ENCODE measurements around the gene TMEM203. TPM values are rescaled to one million over a fixed set of nuclear protein-coding genes. Genes with fewer than 3 reads are reported as not detected.
A peak's percentile ranks its signal among the peaks of the same experiment; 100 is the strongest.

TMEM203 gene
- total RNA-seq, 2 experiments from 2014 or later, result 34.6 to 36.6 TPM

- no peak for ATAC-seq
- ChIA-PET POLR2A (no interaction called here), CTCF (no interaction called here)
- Mint-ChIP-seq H3K36me3 (ENCODE audit: low read depth) (peaks cover 18% of the 10 kb centered on the region), H3K4me3 (no peak overlapping the region), H3K27me3 (ENCODE audit: low read depth) (no peaks in the 10 kb centered on the region), H3K27ac (no peak overlapping the region), H3K4me1 (ENCODE audit: low read depth) (peaks cover 6% of the 10 kb centered on the region), H3K9me3 (ENCODE audit: insufficient read depth) (no peaks in the 10 kb centered on the region)
- no peak for DNase-seq
Observed at GRCh38 chr9:137212520-137212919, 7.1 kb upstream of the TMEM203 start.

GRCh38 chr9:137211532-137211931 is 6.1 kb upstream of the TMEM203 start:
- CTCF ChIA-PET, result no interaction called here
- DNase-seq (no peak), ATAC-seq (no peak)
- Mint-ChIP-seq H3K9me3 (ENCODE audit: insufficient read depth) (no peaks in the 10 kb centered on the region), H3K4me3 (no peak overlapping the region), H3K4me1 (ENCODE audit: low read depth) (peaks cover 16% of the 10 kb centered on the region), H3K27ac (no peak overlapping the region), H3K27me3 (ENCODE audit: low read depth) (no peaks in the 10 kb centered on the region), H3K36me3 (ENCODE audit: low read depth) (peaks cover 27% of the 10 kb centered on the region)
- POLR2A ChIA-PET, result no interaction called here

GRCh38 chr9:137206602-137207001 is 1.2 kb upstream of the TMEM203 start:
- Mint-ChIP-seq H3K9me3 (ENCODE audit: insufficient read depth) (no peaks in the 10 kb centered on the region), H3K27me3 (ENCODE audit: low read depth) (no peaks in the 10 kb centered on the region), H3K4me3 (peak overlapping the region; percentile 94), H3K27ac (peak overlapping the region; percentile 97), H3K4me1 (ENCODE audit: low read depth) (peaks cover 44% of the 10 kb centered on the region), H3K36me3 (ENCODE audit: low read depth) (peaks cover 37% of the 10 kb centered on the region)
- CTCF ChIA-PET, result interaction anchor here (1.4 to 1.6 kb wide), 2 partner anchors 30 to 171 kb away, joined by 3 to 5 read pairs; no protein-coding TSS in a partner anchor
- POLR2A ChIA-PET, result interaction anchor here (0.8 to 2.6 kb wide), 4 partner anchors 16 to 76 kb away, joined by 3 to 12 read pairs (median 6); partner anchors contain the start of gene RNF208
- DNase-seq, result no peak
- ATAC-seq, result no peak

DNA sequence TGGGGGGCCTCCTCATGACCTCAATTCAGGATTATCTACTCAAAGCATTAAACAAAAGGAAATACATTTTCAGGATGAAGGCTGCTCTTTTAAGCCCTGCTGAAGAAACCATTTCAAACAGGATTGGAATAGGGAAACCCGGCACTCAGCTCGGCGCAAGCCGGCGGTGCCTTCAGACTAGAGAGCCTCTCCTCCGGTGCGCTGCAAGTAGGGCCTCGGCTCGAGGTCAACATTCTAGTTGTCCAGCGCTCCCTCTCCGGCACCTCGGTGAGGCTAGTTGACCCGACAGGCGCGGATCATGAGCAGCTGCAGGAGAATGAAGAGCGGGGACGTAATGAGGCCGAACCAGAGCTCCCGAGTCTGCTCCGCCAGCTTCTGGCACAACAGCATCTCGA is 720 bp downstream of the TMEM203 start:
- H3K27me3 Mint-ChIP-seq (ENCODE audit: low read depth), result no peaks in the 10 kb centered on the region
- H3K36me3 Mint-ChIP-seq (ENCODE audit: low read depth), result peaks cover 31% of the 10 kb centered on the region
- ChIA-PET CTCF (interaction anchor here (0.9 to 1.8 kb wide), 7 partner anchors 16 to 302 kb away, joined by 3 to 7 read pairs (median 3); partner anchors contain the start of gene SSNA1), POLR2A (interaction anchor here (0.6 to 2.6 kb wide), 9 partner anchors 9 to 109 kb away, joined by 3 to 12 read pairs (median 4); partner anchors contain the start of genes RNF208 and SSNA1)
- H3K27ac Mint-ChIP-seq, result peak overlapping the region; percentile 97
- peaks cover 51% of the 10 kb centered on the region for H3K4me1 Mint-ChIP-seq (ENCODE audit: low read depth)
- no peak for ATAC-seq
- no peaks in the 10 kb centered on the region for H3K9me3 Mint-ChIP-seq (ENCODE audit: insufficient read depth)
- peak overlapping the region; percentile 94 for H3K4me3 Mint-ChIP-seq
- no peak for DNase-seq

DNA sequence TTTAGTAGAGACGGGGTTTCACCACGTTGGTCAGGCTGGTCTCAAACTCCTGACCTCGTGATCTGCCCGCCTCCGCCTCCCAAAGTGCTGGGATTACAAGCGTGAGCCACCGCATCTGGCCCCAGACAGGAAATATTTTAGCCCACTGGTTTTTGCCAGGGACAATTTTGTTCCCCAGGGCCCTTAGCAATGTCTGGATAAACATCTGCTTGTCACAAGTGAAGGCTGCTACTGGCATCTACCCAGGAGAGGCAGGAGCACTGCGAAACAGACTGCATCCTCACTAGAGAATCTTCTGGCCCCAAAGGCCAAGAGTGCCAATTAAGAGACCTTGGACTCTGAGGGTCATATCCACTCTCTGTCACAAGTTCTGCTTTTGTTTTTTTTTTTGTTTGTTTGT is 2.5 kb downstream of the TMEM203 start:
- POLR2A ChIA-PET, result interaction anchor here (1.0 kb wide), 1 partner anchor 14 kb away, joined by 3 read pairs; the partner anchor contains the start of genes ANAPC2 and SSNA1
- H3K4me1 Mint-ChIP-seq (ENCODE audit: low read depth), result peaks cover 57% of the 10 kb centered on the region
- H3K36me3 Mint-ChIP-seq (ENCODE audit: low read depth), result peaks cover 20% of the 10 kb centered on the region

GRCh38 chr9:137201205-137201868 is 4.1 kb downstream of the TMEM203 start:
- ATAC-seq (no peak), DNase-seq (no peak)
- H3K4me3 Mint-ChIP-seq, result peak overlapping the region; percentile 86
- ChIA-PET POLR2A (interaction anchor here (0.6 to 1.9 kb wide), 9 partner anchors 13 to 394 kb away, joined by 3 to 20 read pairs (median 4); partner anchors contain the start of genes ANAPC2, NELFB, SSNA1 and TUBB4B), CTCF (interaction anchor here (0.6 to 1.9 kb wide), 8 partner anchors 9 to 133 kb away, joined by 3 to 13 read pairs (median 4); partner anchors contain the start of genes ANAPC2 and SSNA1)
- H3K4me1 Mint-ChIP-seq (ENCODE audit: low read depth), result peaks cover 43% of the 10 kb centered on the region
- H3K27me3 Mint-ChIP-seq (ENCODE audit: low read depth), result no peaks in the 10 kb centered on the region
- H3K27ac Mint-ChIP-seq, result peak overlapping the region; percentile 86
- peaks cover 8% of the 10 kb centered on the region for H3K36me3 Mint-ChIP-seq (ENCODE audit: low read depth)
- H3K9me3 Mint-ChIP-seq (ENCODE audit: insufficient read depth), result no peaks in the 10 kb centered on the region

More for the DNA sequence above, 2.5 kb downstream of the TMEM203 start:
- ATAC-seq (no peak), DNase-seq (no peak)
- no peak overlapping the region for H3K4me3 Mint-ChIP-seq
- CTCF ChIA-PET, result interaction anchor here (0.9 to 1.1 kb wide), 2 partner anchors 24 to 34 kb away, joined by 3 read pairs; partner anchors contain the start of gene RNF224
- H3K27ac Mint-ChIP-seq, result no peak overlapping the region
- no peaks in the 10 kb centered on the region for H3K9me3 Mint-ChIP-seq (ENCODE audit: insufficient read depth)
- H3K27me3 Mint-ChIP-seq (ENCODE audit: low read depth), result no peaks in the 10 kb centered on the region

GRCh38 chr9:137200311-137201204 is 4.9 kb downstream of the TMEM203 start, which contains the start of gene TPRN:
Gene TPRN, minus strand, starts transcription at chr9:137200741. Its CDS starts 30 bp downstream, at chr9:137200711.
- H3K4me3 Mint-ChIP-seq, result peak within 1 kb of the TSS; percentile 86
- peak; percentile 97 for ATAC-seq
- H3K27me3 Mint-ChIP-seq (ENCODE audit: low read depth), result no peaks in the 10 kb centered on the region
- peaks cover 6% of the 10 kb centered on the region for H3K36me3 Mint-ChIP-seq (ENCODE audit: low read depth)
- ChIA-PET POLR2A (interaction anchor here (0.7 to 1.9 kb wide), 9 partner anchors 13 to 393 kb away, joined by 3 to 20 read pairs (median 4); partner anchors contain the start of genes ANAPC2, NELFB, SSNA1 and TUBB4B), CTCF (interaction anchor here (0.6 to 1.9 kb wide), 8 partner anchors 8 to 133 kb away, joined by 3 to 13 read pairs (median 4); partner anchors contain the start of genes ANAPC2 and SSNA1)
- peak; percentile 99 for DNase-seq
- H3K27ac Mint-ChIP-seq, result peak within 1 kb of the TSS; percentile 86
- no peaks in the 10 kb centered on the region for H3K9me3 Mint-ChIP-seq (ENCODE audit: insufficient read depth)
- H3K4me1 Mint-ChIP-seq (ENCODE audit: low read depth), result peaks cover 39% of the 10 kb centered on the region

GRCh38 chr9:137199411-137200121 is 5.9 kb downstream of the TMEM203 start:
- no peaks in the 10 kb centered on the region for H3K27me3 Mint-ChIP-seq (ENCODE audit: low read depth)
- no peaks in the 10 kb centered on the region for H3K9me3 Mint-ChIP-seq (ENCODE audit: insufficient read depth)
- CTCF ChIA-PET, result interaction anchor here (1.2 to 2.1 kb wide), 2 partner anchors 10 to 37 kb away, joined by 4 to 12 read pairs; partner anchors contain the start of genes ANAPC2 and SSNA1
- no peak for ATAC-seq
- DNase-seq, result no peak
- H3K4me1 Mint-ChIP-seq (ENCODE audit: low read depth), result peaks cover 38% of the 10 kb centered on the region
- POLR2A ChIA-PET, result interaction anchor here (2.0 to 3.4 kb wide), 2 partner anchors 11 to 70 kb away, joined by 5 to 27 read pairs; partner anchors contain the start of genes ANAPC2 and SSNA1
- H3K36me3 Mint-ChIP-seq (ENCODE audit: low read depth), result peaks cover 6% of the 10 kb centered on the region
- peak overlapping the region; percentile 72 for H3K4me3 Mint-ChIP-seq
- H3K27ac Mint-ChIP-seq, result peak overlapping the region; percentile 55

DNA sequence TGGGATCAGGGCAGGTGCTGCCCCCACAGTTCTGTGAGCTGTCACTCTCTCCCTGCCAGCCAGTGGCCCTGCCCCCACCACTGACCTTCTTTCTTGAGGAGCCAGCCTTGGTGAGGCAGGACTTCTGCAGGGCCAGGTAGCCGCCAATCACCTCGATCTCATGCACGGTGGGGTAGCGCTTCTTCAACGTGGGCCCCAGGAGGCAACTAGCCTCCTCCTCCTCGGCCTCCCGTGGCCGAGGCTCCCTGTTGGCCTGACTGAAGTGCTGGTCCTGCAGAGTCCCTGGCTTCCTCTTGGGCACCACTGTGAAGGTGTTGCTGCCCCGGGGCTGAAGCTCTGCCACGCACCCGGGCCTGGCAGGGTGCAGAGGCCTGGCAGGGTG is 6.6 kb downstream of the TMEM203 start:
- ATAC-seq, result no peak
- ChIA-PET CTCF (interaction anchor here (1.2 to 2.1 kb wide), 2 partner anchors 10 to 37 kb away, joined by 4 to 12 read pairs; partner anchors contain the start of genes ANAPC2 and SSNA1), POLR2A (interaction anchor here (2.0 to 3.4 kb wide), 2 partner anchors 10 to 69 kb away, joined by 5 to 27 read pairs; partner anchors contain the start of genes ANAPC2 and SSNA1)
- Mint-ChIP-seq H3K27ac (no peak overlapping the region), H3K4me3 (no peak overlapping the region), H3K36me3 (ENCODE audit: low read depth) (peaks cover 4% of the 10 kb centered on the region), H3K27me3 (ENCODE audit: low read depth) (no peaks in the 10 kb centered on the region), H3K9me3 (ENCODE audit: insufficient read depth) (no peaks in the 10 kb centered on the region), H3K4me1 (ENCODE audit: low read depth) (peaks cover 32% of the 10 kb centered on the region)
- no peak for DNase-seq

- no peak overlapping the region for H3K4me3 Mint-ChIP-seq
- H3K9me3 Mint-ChIP-seq (ENCODE audit: insufficient read depth), result no peaks in the 10 kb centered on the region
- DNase-seq (no peak), ATAC-seq (no peak)
- H3K36me3 Mint-ChIP-seq (ENCODE audit: low read depth), result peaks cover 4% of the 10 kb centered on the region
- peaks cover 27% of the 10 kb centered on the region for H3K4me1 Mint-ChIP-seq (ENCODE audit: low read depth)
- CTCF ChIA-PET, result interaction anchor here (1.2 to 2.1 kb wide), 2 partner anchors 9 to 38 kb away, joined by 4 to 12 read pairs; partner anchors contain the start of genes ANAPC2 and SSNA1
- no peaks in the 10 kb centered on the region for H3K27me3 Mint-ChIP-seq (ENCODE audit: low read depth)
- no peak overlapping the region for H3K27ac Mint-ChIP-seq
- POLR2A ChIA-PET, result interaction anchor here (2.0 to 3.4 kb wide), 2 partner anchors 10 to 68 kb away, joined by 5 to 27 read pairs; partner anchors contain the start of genes ANAPC2 and SSNA1
Observed at GRCh38 chr9:137198051-137198901, 7.2 kb downstream of the TMEM203 start.

All from activated CD8-positive, alpha-beta T cell treated with anti-CD3 and anti-CD28 coated beads, Interleukin-2, amount 10 ng/mL, durations not matched to agents 7 days and 5 days (primary cell).